Activated CD8-positive, alpha-beta T cell treated with anti-CD3 and anti-CD28 coated beads for 36 hours (primary cell): ENCODE data around the gene ZNF385C. TPM values are rescaled to one million over a fixed set of nuclear protein-coding genes. Genes with fewer than 3 reads are reported as not detected.
A peak's percentile ranks its signal among the peaks of the same experiment; 100 is the strongest.

Source experiments
- ATAC-seq: fragments of 200-7000 bp; cut with Tn5 transposase; one replicate; pipeline ENCODE4 v1.10.0; 2021; ENCODE audit warnings: mild to moderate bottlenecking, moderate library complexity
- CTCF ChIA-PET: fragments of 350-600 bp; sonication (Branson Sonifier 250); formaldehyde crosslinking; loops from one replicate; lab custom pipeline; 2021; ENCODE audit warnings: antibody characterized with exemption; lab: Charles Lee
- POLR2A ChIA-PET: fragments of 350-600 bp; sonication (Branson Sonifier 250); formaldehyde crosslinking; loops from one replicate; lab custom pipeline; 2021; ENCODE audit warnings: antibody characterized with exemption; lab: Charles Lee
- DNase-seq: peaks from one replicate; pipeline ENCODE4 v3.0.0-alpha.2; 2020
- H3K27ac Mint-ChIP-seq: one replicate; pipeline ENCODE4 v1.8.0; 2021; ENCODE audit warnings: mild to moderate bottlenecking, mixed read lengths
- H3K27me3 Mint-ChIP-seq: one replicate; pipeline ENCODE4 v1.8.0; 2021; ENCODE audit warnings: mixed read lengths
- H3K36me3 Mint-ChIP-seq: one replicate; pipeline ENCODE4 v1.8.0; 2021; ENCODE audit warnings: low read depth, mixed read lengths
- H3K4me1 Mint-ChIP-seq: one replicate; pipeline ENCODE4 v1.8.0; 2021; ENCODE audit warnings: low read depth, mixed read lengths
- H3K4me3 Mint-ChIP-seq: one replicate; pipeline ENCODE4 v1.8.0; 2021; ENCODE audit warnings: mild to moderate bottlenecking, moderate library complexity, mixed read lengths
- H3K9me3 Mint-ChIP-seq: one replicate; pipeline ENCODE4 v1.8.0; 2021; ENCODE audit warnings: mixed read lengths
- CTCF ChIP-seq: fragments of 200-600 bp; IDR thresholded peaks from one replicate; pipeline ENCODE4 v1.8.0; 2022; ENCODE audit warnings: antibody characterized with exemption, mild to moderate bottlenecking
- intact Hi-C: fragments of 100-400 bp; cut with micrococcal nuclease; formaldehyde crosslinking; loops from one replicate; pipeline ENCODE4 v1.10.0; 2022
- total RNA-seq, 2 experiments: library from RNA; stranded (reverse); gene quantifications; one replicate each; pipeline ENCODE4 v1.2.3, GENCODE V29; 2021

Gene ZNF385C
- total RNA-seq, 2 experiments from 2014 or later, result 1.3 TPM

- H3K4me1 Mint-ChIP-seq, result peaks cover 4% of the 10 kb centered on the region
- no peak overlapping the region for H3K27ac Mint-ChIP-seq
- no peaks in the 10 kb centered on the region for H3K36me3 Mint-ChIP-seq
- H3K9me3 Mint-ChIP-seq, result no peaks in the 10 kb centered on the region
- H3K4me3 Mint-ChIP-seq, result no peak overlapping the region
- peaks cover 22% of the 10 kb centered on the region for H3K27me3 Mint-ChIP-seq
- ATAC-seq (peak; percentile 28), DNase-seq (no peak)
- CTCF ChIA-PET, result interaction anchor here (0.7 to 5.6 kb wide), 5 partner anchors 12 to 128 kb away, joined by 3 to 30 read pairs (median 4); no protein-coding TSS in a partner anchor
- POLR2A ChIA-PET, result interaction anchor here (0.9 to 1.7 kb wide), 4 partner anchors 10 to 88 kb away, joined by 3 to 4 read pairs (median 3); no protein-coding TSS in a partner anchor
- TF ChIP-seq CTCF, result no peak
- intact Hi-C loops, result no loop called here
These were observed 42.8 kb downstream of the ZNF385C start for GRCh38 chr17:42055496-42055895.

GRCh38 chr17:42055027-42055426 is 43.2 kb downstream of the ZNF385C start:
- Mint-ChIP-seq H3K36me3 (no peaks in the 10 kb centered on the region), H3K4me3 (no peak overlapping the region), H3K27me3 (peaks cover 22% of the 10 kb centered on the region), H3K9me3 (no peaks in the 10 kb centered on the region), H3K4me1 (peaks cover 4% of the 10 kb centered on the region), H3K27ac (no peak overlapping the region)
- ChIA-PET CTCF (interaction anchor here (1.1 to 5.6 kb wide), 4 partner anchors 12 to 129 kb away, joined by 3 to 30 read pairs (median 6); no protein-coding TSS in a partner anchor), POLR2A (interaction anchor here (0.9 to 1.5 kb wide), 3 partner anchors 18 to 88 kb away, joined by 3 read pairs; no protein-coding TSS in a partner anchor)
- no peak for DNase-seq
- intact Hi-C loops, result no loop called here
- no peak for ATAC-seq
- no peak for TF ChIP-seq CTCF

GRCh38 chr17:42053731-42054500 is 44.4 kb downstream of the ZNF385C start:
- TF ChIP-seq CTCF, result no peak
- Mint-ChIP-seq H3K4me3 (no peak overlapping the region), H3K4me1 (peaks cover 6% of the 10 kb centered on the region), H3K27me3 (peaks cover 29% of the 10 kb centered on the region), H3K27ac (no peak overlapping the region), H3K9me3 (no peaks in the 10 kb centered on the region), H3K36me3 (no peaks in the 10 kb centered on the region)
- CTCF ChIA-PET, result interaction anchor here (0.9 to 5.6 kb wide), 2 partner anchors 13 to 91 kb away, joined by 3 to 30 read pairs; no protein-coding TSS in a partner anchor
- DNase-seq (no peak), ATAC-seq (no peak)
- POLR2A ChIA-PET, result no interaction called here
- intact Hi-C loops, result no loop called here

- no peak for ATAC-seq
- H3K36me3 Mint-ChIP-seq, result no peaks in the 10 kb centered on the region
- ChIA-PET CTCF (no interaction called here), POLR2A (interaction anchor here (0.6 kb wide), 1 partner anchor 135 kb away, joined by 3 read pairs; no protein-coding TSS in a partner anchor)
- no peak for DNase-seq
- intact Hi-C loops, result no loop called here
- H3K27me3 Mint-ChIP-seq, result peaks cover 29% of the 10 kb centered on the region
- no peaks in the 10 kb centered on the region for H3K9me3 Mint-ChIP-seq
- peaks cover 6% of the 10 kb centered on the region for H3K4me1 Mint-ChIP-seq
- H3K27ac Mint-ChIP-seq, result no peak overlapping the region
- no peak for TF ChIP-seq CTCF
- no peak overlapping the region for H3K4me3 Mint-ChIP-seq
These were observed 45.9 kb downstream of the ZNF385C start for GRCh38 chr17:42052346-42052877.
